Activated CD4-positive, CD25-positive, alpha-beta regulatory T cell treated with anti-CD3 and anti-CD28 coated beads, Interleukin-2, amount 50 U/mL, for 24 hours (primary cell): Measurements from ENCODE around the gene LRP6.
A peak's percentile ranks its signal among the peaks of the same experiment; 100 is the strongest.
"Not testable (repeated sequence)": the region's sequence is repeated elsewhere in the genome, so short reads cannot be mapped to it uniquely, and the experiment has no call there.

Experiments
- ATAC-seq, 2 donors: fragments of 150-1000 bp; cut with Tn5 transposase; one replicate each; pipeline ENCODE4 v1.10.0; 2021; ENCODE audit warnings: mild to moderate bottlenecking in 1 of 2, moderate library complexity in 1 of 2

The LRP6 gene

GRCh38 chr12:12171991-12172511, 94.8 kb downstream of the LRP6 start:
- ATAC-seq = peak; percentile 53 to 74

- ATAC-seq = no peak
Observed at GRCh38 chr12:12167847-12168246, 99.0 kb downstream of the LRP6 start.

- ATAC-seq = no peak
Observed at GRCh38 chr12:12166751-12167150, 100.1 kb downstream of the LRP6 start.

GRCh38 chr12:12159988-12160387, 106.9 kb downstream of the LRP6 start:
- ATAC-seq = no peak

GRCh38 chr12:12158858-12159257, 108.0 kb downstream of the LRP6 start:
- ATAC-seq = no peak

- no peak for ATAC-seq
Observed at GRCh38 chr12:12157424-12157823, 109.4 kb downstream of the LRP6 start.

GRCh38 chr12:12156828-12157227, 110.0 kb downstream of the LRP6 start:
- no peak for ATAC-seq

GRCh38 chr12:12156116-12156515, 110.7 kb downstream of the LRP6 start:
- no peak for ATAC-seq

- ATAC-seq = no peak
Observed at GRCh38 chr12:12153596-12153995, 113.2 kb downstream of the LRP6 start.

- no peak for ATAC-seq
Observed at GRCh38 chr12:12147111-12147510, 119.7 kb downstream of the LRP6 start.

GRCh38 chr12:12144531-12144930, 122.3 kb downstream of the LRP6 start:
- ATAC-seq = not testable (repeated sequence)

- ATAC-seq = no peak
Observed at GRCh38 chr12:12141000-12141399, 125.8 kb downstream of the LRP6 start.

GRCh38 chr12:12138203-12139154, 128.4 kb downstream of the LRP6 start:
- ATAC-seq = peak in 1 of 2 donors; percentile 27

- no peak for ATAC-seq
Observed at GRCh38 chr12:12133785-12134184, 133.1 kb downstream of the LRP6 start.

- ATAC-seq = no peak
Observed at GRCh38 chr12:12133259-12133658, 133.6 kb downstream of the LRP6 start.

- no peak for ATAC-seq
Observed at GRCh38 chr12:12128670-12129069, 138.2 kb downstream of the LRP6 start.

GRCh38 chr12:12127304-12127703, 139.5 kb downstream of the LRP6 start:
- no peak for ATAC-seq

GRCh38 chr12:12126551-12126950, 140.3 kb downstream of the LRP6 start:
- no peak for ATAC-seq

- no peak for ATAC-seq
Observed at GRCh38 chr12:12123036-12123604, 143.7 kb downstream of the LRP6 start.

- ATAC-seq = no peak
Observed at GRCh38 chr12:12121061-12121460, 145.8 kb downstream of the LRP6 start.

GRCh38 chr12:12116677-12117076, 150.2 kb downstream of the LRP6 start:
- ATAC-seq = no peak

GRCh38 chr12:12115514-12115913, 151.3 kb downstream of the LRP6 start:
- no peak for ATAC-seq

- not testable (repeated sequence) for ATAC-seq
Observed at GRCh38 chr12:12110923-12111555, 155.8 kb downstream of the LRP6 start.
